Right lobe of liver (tissue), 4 donors: ENCODE data around the gene GLS2.

Experiments used
- POLR2A ChIP-seq: fragments of 450-650 bp; IDR thresholded peaks from one replicate; pipeline ENCODE4 v1.6.1; 2017; ENCODE audit warnings: antibody characterized with exemption, mild to moderate bottlenecking
- TF ChIP-seq, protein P1 (sequence below), 4 donors: fragments of 200-600 bp in 3 of 4; fragments of 450-650 bp in 1 of 4; IDR thresholded peaks; one replicate each; pipeline versions ENCODE4 v1.5.1 to v1.8.0; 2016 to 2022; ENCODE audit warnings: antibody characterized with exemption in 4 of 4, mild to moderate bottlenecking in 2 of 4
- donor health status: DM: no; HTN: no; CAD: no.
- donor health status: DM: no; HTN: no; CAD: no.
- donor health status: DM: no; HTN: yes; CAD: no.

- TF ChIP-seq, protein P1, sequence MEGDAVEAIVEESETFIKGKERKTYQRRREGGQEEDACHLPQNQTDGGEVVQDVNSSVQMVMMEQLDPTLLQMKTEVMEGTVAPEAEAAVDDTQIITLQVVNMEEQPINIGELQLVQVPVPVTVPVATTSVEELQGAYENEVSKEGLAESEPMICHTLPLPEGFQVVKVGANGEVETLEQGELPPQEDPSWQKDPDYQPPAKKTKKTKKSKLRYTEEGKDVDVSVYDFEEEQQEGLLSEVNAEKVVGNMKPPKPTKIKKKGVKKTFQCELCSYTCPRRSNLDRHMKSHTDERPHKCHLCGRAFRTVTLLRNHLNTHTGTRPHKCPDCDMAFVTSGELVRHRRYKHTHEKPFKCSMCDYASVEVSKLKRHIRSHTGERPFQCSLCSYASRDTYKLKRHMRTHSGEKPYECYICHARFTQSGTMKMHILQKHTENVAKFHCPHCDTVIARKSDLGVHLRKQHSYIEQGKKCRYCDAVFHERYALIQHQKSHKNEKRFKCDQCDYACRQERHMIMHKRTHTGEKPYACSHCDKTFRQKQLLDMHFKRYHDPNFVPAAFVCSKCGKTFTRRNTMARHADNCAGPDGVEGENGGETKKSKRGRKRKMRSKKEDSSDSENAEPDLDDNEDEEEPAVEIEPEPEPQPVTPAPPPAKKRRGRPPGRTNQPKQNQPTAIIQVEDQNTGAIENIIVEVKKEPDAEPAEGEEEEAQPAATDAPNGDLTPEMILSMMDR (IDR thresholded peaks at IDR 0.05): no peak
- TF ChIP-seq POLR2A: no peak
Observed at GRCh38 chr12:56487448-56488040, 417 bp downstream of the GLS2 start.
